ENCODE results near the gene SIPA1. TPM values are rescaled to one million over a fixed set of nuclear protein-coding genes. Genes with fewer than 3 reads are reported as not detected.

Gene SIPA1
- total RNA-seq, 3 donors from 2014 or later: 23.2 to 52.5 (median 28.1) TPM

- DNase-seq (peak in 1 of 3 donors; percentile 63), ATAC-seq (peak; percentile 32)
- intact Hi-C loops (cut with DNase I, micrococcal nuclease): loop anchor here in 1 of 2 donors (10.0 kb wide), 1 partner anchor 61 kb away; no protein-coding TSS in a partner anchor
- H3K4me3 ChIP-seq: no peak within 1 kb of the TSS
- H3K9me3 ChIP-seq: no peaks in the 10 kb centered on the region
- peaks cover 11% of the 10 kb centered on the region for H3K36me3 ChIP-seq (ENCODE audit: low read depth)
- H3K4me1 ChIP-seq (ENCODE audit: low read depth): peaks cover 21% of the 10 kb centered on the region
- TF ChIP-seq, protein P1, sequence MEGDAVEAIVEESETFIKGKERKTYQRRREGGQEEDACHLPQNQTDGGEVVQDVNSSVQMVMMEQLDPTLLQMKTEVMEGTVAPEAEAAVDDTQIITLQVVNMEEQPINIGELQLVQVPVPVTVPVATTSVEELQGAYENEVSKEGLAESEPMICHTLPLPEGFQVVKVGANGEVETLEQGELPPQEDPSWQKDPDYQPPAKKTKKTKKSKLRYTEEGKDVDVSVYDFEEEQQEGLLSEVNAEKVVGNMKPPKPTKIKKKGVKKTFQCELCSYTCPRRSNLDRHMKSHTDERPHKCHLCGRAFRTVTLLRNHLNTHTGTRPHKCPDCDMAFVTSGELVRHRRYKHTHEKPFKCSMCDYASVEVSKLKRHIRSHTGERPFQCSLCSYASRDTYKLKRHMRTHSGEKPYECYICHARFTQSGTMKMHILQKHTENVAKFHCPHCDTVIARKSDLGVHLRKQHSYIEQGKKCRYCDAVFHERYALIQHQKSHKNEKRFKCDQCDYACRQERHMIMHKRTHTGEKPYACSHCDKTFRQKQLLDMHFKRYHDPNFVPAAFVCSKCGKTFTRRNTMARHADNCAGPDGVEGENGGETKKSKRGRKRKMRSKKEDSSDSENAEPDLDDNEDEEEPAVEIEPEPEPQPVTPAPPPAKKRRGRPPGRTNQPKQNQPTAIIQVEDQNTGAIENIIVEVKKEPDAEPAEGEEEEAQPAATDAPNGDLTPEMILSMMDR (IDR thresholded peaks at IDR 0.05): no peak
These were observed 42.2 kb upstream of the SIPA1 start, which contains the start of gene KCNK7 for GRCh38 chr11:65595543-65596281. KCNK7 (minus strand) TSS chr11:65595800; CDS start chr11:65595772, 28 bp downstream.

DNA sequence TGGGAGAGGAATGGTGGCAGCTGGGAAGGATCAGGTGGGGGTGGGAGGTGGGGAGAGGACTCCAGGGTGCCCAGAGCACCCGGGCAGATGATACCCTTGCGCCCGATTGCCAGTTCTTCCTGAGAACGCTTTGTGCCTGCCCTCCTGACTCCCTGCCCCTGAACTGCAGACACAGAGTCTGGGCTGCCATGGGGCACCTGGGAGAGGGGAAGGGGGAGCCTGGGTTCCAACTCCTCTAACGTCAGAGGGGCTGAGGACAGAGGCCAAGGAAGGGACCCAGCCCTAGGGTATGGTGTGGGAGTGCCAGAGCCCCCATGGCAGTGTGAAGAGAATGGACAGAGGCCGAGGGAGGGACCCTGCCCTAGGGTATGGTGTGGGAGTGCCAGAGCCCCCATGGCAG is 41.4 kb upstream of the SIPA1 start:
- Histone ChIP-seq H3K4me1 (ENCODE audit: low read depth) (peaks cover 20% of the 10 kb centered on the region), H3K9me3 (no peaks in the 10 kb centered on the region), H3K4me3 (no peak overlapping the region), H3K36me3 (ENCODE audit: low read depth) (peaks cover 11% of the 10 kb centered on the region)
- TF ChIP-seq, protein P1 (IDR thresholded peaks at IDR 0.05): no peak
- ATAC-seq: no peak
- intact Hi-C loops (cut with DNase I, micrococcal nuclease): loop anchor here in 1 of 2 donors (10.0 kb wide), 1 partner anchor 62 kb away; no protein-coding TSS in a partner anchor
- DNase-seq: no peak

DNA sequence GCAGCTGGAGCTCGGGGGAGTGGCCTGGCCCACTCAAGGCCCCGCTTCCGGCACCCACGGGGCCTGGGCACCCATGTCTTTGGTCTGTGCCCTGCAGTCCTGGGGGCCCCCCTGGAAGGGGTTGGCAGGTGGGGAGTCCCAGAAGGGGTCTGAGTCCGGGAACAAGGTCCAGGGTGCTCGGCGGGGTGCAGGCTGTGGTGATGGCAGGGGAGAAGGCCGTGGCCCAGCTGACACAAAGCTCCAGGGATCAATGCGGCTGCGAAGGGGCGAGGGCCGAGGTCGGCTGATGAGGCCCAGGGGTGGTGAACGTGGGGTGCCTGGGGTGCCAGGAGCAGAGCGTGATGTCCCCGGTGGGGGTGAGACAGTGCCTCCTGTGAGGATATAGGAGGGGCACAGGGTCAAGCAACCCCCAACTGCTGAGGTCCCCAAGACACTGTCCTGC is 39.6 kb upstream of the SIPA1 start:
- Histone ChIP-seq H3K9me3 (no peaks in the 10 kb centered on the region), H3K4me1 (ENCODE audit: low read depth) (peaks cover 12% of the 10 kb centered on the region), H3K36me3 (ENCODE audit: low read depth) (peaks cover 11% of the 10 kb centered on the region), H3K4me3 (no peak overlapping the region)
- TF ChIP-seq, protein P1 (IDR thresholded peaks at IDR 0.05): no peak
- DNase-seq: no peak
- intact Hi-C loops (cut with DNase I, micrococcal nuclease): loop anchor here in 1 of 2 donors (10.0 kb wide), 1 partner anchor 63 kb away; no protein-coding TSS in a partner anchor
- no peak for ATAC-seq

GRCh38 chr11:65599216-65599954 is 38.5 kb upstream of the SIPA1 start:
- DNase-seq (no peak), ATAC-seq (no peak)
- intact Hi-C loops (cut with DNase I, micrococcal nuclease): loop anchor here in 1 of 2 donors (10.0 kb wide), 1 partner anchor 65 kb away; no protein-coding TSS in a partner anchor
- TF ChIP-seq, protein P1 (IDR thresholded peaks at IDR 0.05): no peak
- Histone ChIP-seq H3K4me1 (ENCODE audit: low read depth) (peaks cover 12% of the 10 kb centered on the region), H3K36me3 (ENCODE audit: low read depth) (peaks cover 11% of the 10 kb centered on the region), H3K9me3 (no peaks in the 10 kb centered on the region), H3K4me3 (no peak overlapping the region)

DNA sequence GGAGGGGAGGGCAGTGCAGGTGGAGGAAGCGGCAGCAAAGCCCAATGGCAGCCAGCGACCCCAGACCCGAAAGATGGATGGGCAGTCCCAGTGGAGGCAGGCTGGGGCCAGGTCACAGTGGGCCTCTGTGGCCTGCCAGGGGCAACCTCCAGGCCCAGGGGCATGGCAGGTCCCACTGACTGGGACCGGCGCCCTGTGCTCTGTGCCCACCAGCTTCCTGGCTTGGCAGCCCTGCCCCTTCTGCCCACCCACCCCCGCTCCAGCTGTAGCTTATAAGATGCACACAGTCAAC is 38.0 kb upstream of the SIPA1 start:
- intact Hi-C loops (cut with DNase I, micrococcal nuclease): loop anchor here in 1 of 2 donors (10.0 kb wide), 1 partner anchor 65 kb away; no protein-coding TSS in a partner anchor
- Histone ChIP-seq H3K4me1 (ENCODE audit: low read depth) (peaks cover 11% of the 10 kb centered on the region), H3K36me3 (ENCODE audit: low read depth) (peaks cover 11% of the 10 kb centered on the region), H3K4me3 (no peak overlapping the region), H3K9me3 (no peaks in the 10 kb centered on the region)
- TF ChIP-seq, protein P1 (IDR thresholded peaks at IDR 0.05): no peak
- ATAC-seq (no peak), DNase-seq (no peak)
